Mucosa of stomach (tissue), 1 donor: Measurements from ENCODE around the gene TCN1.
"Not testable (repeated sequence)": the region's sequence is repeated elsewhere in the genome, so short reads cannot be mapped to it uniquely, and the experiment has no call there.

Source experiments
- H3K27me3 ChIP-seq: one replicate; pipeline ENCODE4 v1.7.0; 2013; ENCODE audit warnings: mild to moderate bottlenecking, low read length; ENCODE audit not compliant: control insufficient read depth, insufficient read depth
- H3K36me3 ChIP-seq: one replicate; pipeline ENCODE4 v1.7.0; 2013; ENCODE audit warnings: low read length; ENCODE audit not compliant: control insufficient read depth, insufficient read depth
- H3K4me1 ChIP-seq: one replicate; pipeline ENCODE4 v1.7.0; 2013; ENCODE audit warnings: mild to moderate bottlenecking, low read length; ENCODE audit not compliant: control insufficient read depth, insufficient read depth
- H3K4me3 ChIP-seq: one replicate; pipeline ENCODE4 v1.7.0; 2013; ENCODE audit warnings: low read length
- H3K9ac ChIP-seq: one replicate; pipeline ENCODE4 v1.7.0; 2013; ENCODE audit warnings: mild to moderate bottlenecking, low read length, moderate library complexity
- H3K9me3 ChIP-seq: one replicate; pipeline ENCODE4 v1.7.0; 2013; ENCODE audit warnings: mild to moderate bottlenecking, low read length, moderate library complexity; ENCODE audit not compliant: control insufficient read depth
- donor health status: Pancreatic carcinoma.

Gene TCN1

DNA sequence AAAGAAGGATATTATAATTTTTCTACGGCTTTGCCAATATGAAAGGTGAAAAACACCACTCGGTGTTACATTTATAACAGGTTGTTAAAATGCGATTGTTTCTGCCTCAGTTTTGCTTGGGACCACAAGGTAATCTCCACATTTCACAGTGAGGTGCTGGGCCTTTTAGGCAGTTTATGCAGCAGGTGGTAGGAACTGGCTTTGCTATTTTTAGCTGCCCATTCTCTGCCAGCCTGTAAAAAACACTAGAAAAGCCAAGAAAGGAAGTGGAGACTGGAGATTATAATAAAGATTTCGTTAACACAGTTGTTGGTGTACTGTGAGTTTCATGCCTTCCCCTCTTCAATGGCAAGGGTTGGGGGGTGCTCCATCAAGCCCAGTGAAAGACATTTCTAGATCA is 47.7 kb downstream of the TCN1 start:
- Histone ChIP-seq H3K4me3 (no peak overlapping the region), H3K9me3 (no peaks in the 10 kb centered on the region), H3K4me1 (no peaks in the 10 kb centered on the region), H3K27me3 (no peaks in the 10 kb centered on the region), H3K36me3 (no peaks in the 10 kb centered on the region), H3K9ac (no peak overlapping the region)

DNA sequence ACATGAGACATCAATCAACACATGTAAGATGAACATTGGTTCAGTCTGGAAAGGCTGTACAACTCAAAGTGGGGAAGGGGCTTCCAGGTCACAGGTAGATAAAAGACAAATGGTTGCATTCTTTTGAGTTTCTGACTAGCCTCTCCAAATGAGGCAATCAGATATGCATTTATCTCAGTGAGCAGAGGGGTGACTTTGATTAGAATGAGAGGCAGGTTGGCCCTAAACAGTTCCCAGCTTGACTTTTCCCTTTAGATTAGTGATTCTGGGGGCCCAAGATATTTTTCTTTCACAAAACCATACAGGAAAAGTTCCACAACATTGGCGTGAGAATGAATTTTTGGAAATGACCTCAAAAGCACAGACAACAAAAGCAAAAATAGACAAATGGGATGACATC is 49.9 kb downstream of the TCN1 start:
- not testable (repeated sequence) for H3K36me3 ChIP-seq, H3K9ac ChIP-seq, H3K9me3 ChIP-seq, H3K27me3 ChIP-seq, H3K4me1 ChIP-seq, H3K4me3 ChIP-seq

DNA sequence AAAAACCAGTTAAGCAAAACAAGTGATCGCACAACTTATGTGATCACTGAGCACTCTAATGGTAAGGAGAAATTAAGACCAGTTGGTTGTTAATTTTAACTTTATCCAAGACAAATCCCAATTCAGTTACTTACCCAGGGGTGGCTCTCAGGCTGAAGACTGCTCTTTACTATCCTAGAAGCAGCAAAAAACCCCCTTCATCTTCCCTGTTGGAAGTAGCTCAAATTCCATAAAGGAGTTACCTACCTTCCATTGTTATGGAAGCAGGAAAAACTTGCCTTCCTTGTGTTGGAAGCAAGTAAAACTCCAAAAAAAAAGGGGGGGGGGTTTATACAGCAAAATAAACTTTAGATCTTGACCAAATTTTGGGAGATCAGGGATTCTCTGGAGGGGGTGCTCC is 50.5 kb downstream of the TCN1 start:
- Histone ChIP-seq H3K4me3 (no peak overlapping the region), H3K27me3 (no peaks in the 10 kb centered on the region), H3K9me3 (no peaks in the 10 kb centered on the region), H3K36me3 (no peaks in the 10 kb centered on the region), H3K4me1 (no peaks in the 10 kb centered on the region), H3K9ac (no peak overlapping the region)

DNA sequence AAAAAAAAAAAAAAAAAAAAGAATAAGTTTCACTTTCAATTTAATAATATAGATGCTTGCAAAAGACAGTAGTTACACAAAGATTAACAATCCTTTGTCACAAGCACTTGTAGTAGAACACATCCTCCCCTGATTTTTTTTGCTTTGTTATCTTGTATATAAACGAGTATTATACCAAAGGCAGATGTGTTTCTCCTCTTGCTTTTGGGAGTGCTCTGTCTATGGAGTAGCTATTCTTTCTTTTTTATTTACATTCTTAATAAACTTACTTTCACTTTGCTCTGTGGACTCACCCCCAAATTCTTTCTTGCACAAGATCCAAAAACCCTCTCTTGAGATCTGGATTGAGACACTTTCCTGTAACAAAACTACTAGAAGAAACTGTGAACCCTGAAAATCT is 52.3 kb downstream of the TCN1 start:
- H3K4me1 ChIP-seq, result peaks cover 5% of the 10 kb centered on the region
- no peaks in the 10 kb centered on the region for H3K9me3 ChIP-seq
- no peaks in the 10 kb centered on the region for H3K27me3 ChIP-seq
- H3K9ac ChIP-seq, result no peak overlapping the region
- H3K4me3 ChIP-seq, result no peak overlapping the region
- no peaks in the 10 kb centered on the region for H3K36me3 ChIP-seq

DNA sequence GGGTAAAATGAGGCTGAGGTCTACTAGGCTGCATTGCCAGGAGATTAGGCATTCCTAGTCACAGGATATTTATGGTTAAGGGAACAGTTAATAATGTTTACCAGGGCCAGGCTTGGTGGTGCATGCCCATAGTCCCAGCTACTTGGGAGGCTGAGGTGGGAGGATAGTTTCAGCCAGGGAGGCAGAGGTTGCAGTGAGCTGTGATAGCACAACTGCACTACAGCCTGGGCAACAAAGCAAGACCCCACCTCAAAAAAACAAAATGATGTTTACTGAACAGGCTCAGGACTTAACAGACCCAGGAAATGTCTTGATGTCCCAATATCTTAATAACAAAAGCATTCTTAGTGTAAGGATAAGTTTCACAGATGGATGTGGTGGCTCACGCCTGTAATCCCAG is 52.9 kb downstream of the TCN1 start:
- Histone ChIP-seq H3K4me1 (peaks cover 5% of the 10 kb centered on the region), H3K9me3 (no peaks in the 10 kb centered on the region), H3K9ac (no peak overlapping the region), H3K36me3 (no peaks in the 10 kb centered on the region), H3K4me3 (no peak overlapping the region), H3K27me3 (no peaks in the 10 kb centered on the region)

DNA sequence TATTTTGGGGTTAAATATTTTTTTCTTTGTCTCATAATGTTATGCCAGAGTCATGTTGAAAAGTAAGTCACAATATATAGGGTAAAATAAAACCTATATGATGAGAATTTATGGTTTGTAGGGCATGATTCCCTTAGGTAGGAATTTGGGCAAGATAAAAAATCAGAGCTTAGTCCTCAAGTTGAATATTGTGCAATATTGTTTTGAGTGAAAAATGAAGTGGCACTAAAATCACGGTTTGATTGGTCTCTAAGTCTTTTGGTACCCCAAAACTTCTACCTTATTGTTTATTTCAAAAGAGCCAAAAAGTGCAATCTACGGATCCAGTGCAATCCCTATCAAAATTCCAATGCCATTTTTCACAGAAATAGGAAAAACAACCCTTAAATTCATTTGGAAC is 54.1 kb downstream of the TCN1 start:
- H3K4me3 ChIP-seq, result no peak overlapping the region
- no peaks in the 10 kb centered on the region for H3K27me3 ChIP-seq
- H3K4me1 ChIP-seq, result peaks cover 5% of the 10 kb centered on the region
- no peaks in the 10 kb centered on the region for H3K36me3 ChIP-seq
- H3K9ac ChIP-seq, result no peak overlapping the region
- H3K9me3 ChIP-seq, result no peaks in the 10 kb centered on the region

DNA sequence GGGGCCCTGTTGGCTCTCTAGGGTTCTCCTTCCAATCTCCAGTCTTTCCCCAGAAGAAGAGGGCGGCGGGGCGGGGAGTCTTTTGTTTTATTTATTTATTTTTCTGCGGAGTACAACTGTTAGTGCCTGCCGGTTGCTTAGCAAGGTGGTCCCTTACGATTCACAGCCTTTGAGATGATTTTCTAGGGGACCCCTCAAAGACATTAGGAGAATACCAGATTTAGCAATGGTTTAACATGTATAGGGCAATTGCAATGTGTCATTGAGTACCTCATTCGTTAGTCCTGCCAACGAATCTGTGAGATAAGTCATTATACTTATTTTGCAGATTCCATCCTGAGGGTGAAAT is 55.4 kb downstream of the TCN1 start:
- Histone ChIP-seq H3K4me3 (no peak overlapping the region), H3K27me3 (no peaks in the 10 kb centered on the region), H3K9me3 (no peaks in the 10 kb centered on the region), H3K36me3 (no peaks in the 10 kb centered on the region), H3K4me1 (peaks cover 5% of the 10 kb centered on the region), H3K9ac (peak overlapping the region; percentile 90)

DNA sequence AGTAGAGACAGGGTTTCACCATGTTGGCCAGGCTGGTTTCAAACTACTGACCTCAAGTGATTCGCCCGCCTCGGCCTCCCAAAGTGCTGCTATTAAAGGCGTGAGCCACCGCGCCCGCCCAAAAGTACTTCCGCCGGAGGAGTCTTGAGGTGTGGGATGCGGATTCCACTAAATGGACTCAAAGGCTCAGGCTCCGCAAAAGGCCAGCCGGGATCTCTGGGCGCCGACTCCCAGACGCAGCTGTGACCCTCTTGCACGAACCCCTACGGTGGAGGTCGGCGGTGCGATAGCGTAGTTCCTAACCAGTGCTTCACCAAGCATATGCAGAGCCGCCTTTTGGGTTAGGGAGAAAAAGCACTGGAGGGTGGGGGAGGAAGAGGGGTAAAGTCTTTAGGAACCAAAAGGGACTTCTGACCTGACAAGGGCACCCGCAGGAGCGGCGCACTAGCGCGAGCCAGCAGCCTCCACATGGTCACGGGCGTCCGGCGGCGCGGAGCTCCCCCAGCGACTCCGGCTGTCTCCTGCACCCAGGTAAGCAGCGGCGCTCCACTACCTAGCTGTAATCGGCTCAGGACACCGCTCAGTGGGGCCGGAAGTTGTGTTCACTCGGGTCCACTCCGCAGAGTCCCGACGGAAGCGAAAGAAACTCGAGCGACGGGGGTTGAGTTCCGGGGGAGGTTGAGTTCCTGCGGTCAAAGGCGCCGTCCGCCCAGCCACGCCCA is 55.9 kb downstream of the TCN1 start, which contains the start of gene MRPL16:
Gene MRPL16 (minus strand): TSS at position 590 of the 722 bp plus-strand sequence. CDS start 120 bp downstream, at position 470.
- Histone ChIP-seq H3K36me3 (no peaks in the 10 kb centered on the region), H3K4me3 (peak within 1 kb of the TSS; percentile 96), H3K4me1 (peaks cover 5% of the 10 kb centered on the region), H3K27me3 (no peaks in the 10 kb centered on the region), H3K9me3 (no peaks in the 10 kb centered on the region), H3K9ac (peak within 1 kb of the TSS; percentile 90)

DNA sequence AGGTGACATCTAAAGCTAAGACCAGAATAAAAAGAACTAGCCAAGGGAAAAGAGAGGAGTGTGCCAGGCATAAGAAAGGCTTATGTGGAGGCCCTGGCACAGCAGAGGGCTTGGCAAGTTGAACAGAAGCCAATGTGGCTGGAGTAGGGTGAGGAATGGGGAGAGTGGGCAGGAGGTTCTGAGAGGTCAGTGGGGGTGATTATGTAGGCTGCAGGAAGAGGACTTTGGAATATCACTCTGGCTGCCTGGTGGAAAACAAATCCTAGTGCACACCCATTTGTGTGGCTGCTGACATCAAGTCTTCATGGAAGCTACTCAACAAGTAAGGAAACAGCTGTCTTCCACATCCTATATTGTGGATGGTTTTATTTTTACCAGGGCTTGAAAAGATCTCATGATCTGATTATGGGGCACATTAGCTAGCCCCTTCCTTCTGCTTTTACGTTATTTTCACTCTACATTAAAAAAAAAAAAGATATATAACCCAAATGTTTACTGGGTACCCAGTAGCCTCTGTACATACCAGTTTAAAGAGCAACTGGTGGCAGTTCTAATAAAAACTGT is 59.2 kb downstream of the TCN1 start:
- Histone ChIP-seq H3K36me3 (no peaks in the 10 kb centered on the region), H3K4me1 (peaks cover 5% of the 10 kb centered on the region), H3K9ac (no peak overlapping the region), H3K27me3 (no peaks in the 10 kb centered on the region), H3K4me3 (no peak overlapping the region), H3K9me3 (no peaks in the 10 kb centered on the region)

DNA sequence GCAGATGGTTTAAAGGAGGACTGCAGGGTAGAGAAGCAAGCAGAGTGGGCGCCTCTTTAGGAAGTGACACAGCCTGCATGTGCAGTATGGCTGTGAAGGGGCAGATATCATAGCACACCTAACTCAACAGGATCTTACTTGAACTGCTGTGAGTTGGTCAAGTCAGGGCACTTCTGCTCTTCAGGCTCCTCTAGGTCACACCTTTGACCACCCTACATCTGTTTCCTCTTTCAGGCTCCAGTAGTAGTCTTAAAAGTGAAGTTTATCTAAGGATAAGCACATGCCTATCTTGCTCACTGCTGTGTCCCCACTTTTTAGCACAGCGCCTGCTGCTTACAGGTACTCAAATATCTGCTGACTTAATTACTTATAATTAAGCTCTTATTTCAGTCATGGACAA is 62.2 kb downstream of the TCN1 start:
- Histone ChIP-seq H3K4me3 (no peak overlapping the region), H3K9me3 (no peaks in the 10 kb centered on the region), H3K36me3 (no peaks in the 10 kb centered on the region), H3K9ac (no peak overlapping the region), H3K4me1 (peaks cover 16% of the 10 kb centered on the region), H3K27me3 (no peaks in the 10 kb centered on the region)
